CD4-positive, alpha-beta memory T cell (primary cell): ENCODE results near the gene CA5A. TPM values are rescaled to one million over a fixed set of nuclear protein-coding genes. Genes with fewer than 3 reads are reported as not detected.

Experiments
- CTCF ChIA-PET: fragments of 350-600 bp; sonication (Branson Sonifier 250); formaldehyde crosslinking; loops from one replicate; lab custom pipeline; 2021; ENCODE audit warnings: inconsistent platforms; ENCODE audit not compliant: partially characterized antibody; lab: Charles Lee
- POLR2A ChIA-PET: fragments of 350-600 bp; sonication (Branson Sonifier 250); formaldehyde crosslinking; loops from one replicate; lab custom pipeline; 2021; ENCODE audit not compliant: partially characterized antibody; lab: Charles Lee
- DNase-seq, 5 donors: peaks; one replicate each; pipeline versions ENCODE4 v3.0.0 to v3.0.0-alpha.2; 2020 to 2022; ENCODE audit warnings: mixed read lengths in 1 of 5
- H3K27ac ChIP-seq: one replicate; pipeline ENCODE4 v1.7.0; 2013; ENCODE audit warnings: low read depth, low read length
- H3K27me3 ChIP-seq: 2 replicates; pipeline ENCODE4 v1.7.0; 2013; ENCODE audit warnings: mild to moderate bottlenecking, low read length, moderate library complexity; ENCODE audit not compliant: insufficient read depth
- H3K36me3 ChIP-seq: 2 replicates; pipeline ENCODE4 v1.7.0; 2013; ENCODE audit warnings: mild to moderate bottlenecking, low read length, moderate library complexity; ENCODE audit not compliant: insufficient read depth
- H3K4me1 ChIP-seq: 2 replicates; pipeline ENCODE4 v1.7.0; 2013; ENCODE audit warnings: mild to moderate bottlenecking, low read length, moderate library complexity; ENCODE audit not compliant: insufficient read depth
- H3K4me3 ChIP-seq, 2 donors: one replicate each; pipeline ENCODE4 v1.7.0; 2013; ENCODE audit warnings: low read length in 2 of 2, mild to moderate bottlenecking in 1 of 2
- H3K9me3 ChIP-seq, 2 donors: one replicate each; pipeline ENCODE4 v1.7.0; 2013; ENCODE audit warnings: low read length in 2 of 2, control low read depth in 1 of 2; ENCODE audit not compliant: control insufficient read depth in 1 of 2
- H3K27ac Mint-ChIP-seq, 7 donors: one replicate each; pipeline ENCODE4 v1.8.0; 2020 to 2021; ENCODE audit warnings: mixed read lengths in 7 of 7, mild to moderate bottlenecking in 6 of 7, inconsistent platforms in 3 of 7, moderate library complexity in 3 of 7
- H3K27me3 Mint-ChIP-seq, 2 donors: one replicate each; pipeline ENCODE4 v1.8.0; 2020 to 2021; ENCODE audit warnings: mixed read lengths in 2 of 2
- H3K36me3 Mint-ChIP-seq, 2 donors: one replicate each; pipeline ENCODE4 v1.8.0; 2020 to 2021; ENCODE audit warnings: mixed read lengths in 2 of 2, inconsistent platforms in 1 of 2, mild to moderate bottlenecking in 1 of 2
- H3K4me1 Mint-ChIP-seq, 4 donors: one replicate each; pipeline ENCODE4 v1.8.0; 2020 to 2021; ENCODE audit warnings: mixed read lengths in 4 of 4, mild to moderate bottlenecking in 1 of 4
- H3K4me3 Mint-ChIP-seq, 8 donors: one replicate each; pipeline ENCODE4 v1.8.0; 2020 to 2021; ENCODE audit warnings: mixed read lengths in 8 of 8, mild to moderate bottlenecking in 7 of 8, moderate library complexity in 6 of 8, inconsistent platforms in 3 of 8
- H3K9me3 Mint-ChIP-seq, 8 donors: one replicate each; pipeline ENCODE4 v1.8.0; 2020 to 2021; ENCODE audit warnings: mixed read lengths in 8 of 8, mild to moderate bottlenecking in 5 of 8, inconsistent platforms in 3 of 8, moderate library complexity in 1 of 8
- intact Hi-C: fragments of 100-400 bp; cut with micrococcal nuclease; formaldehyde crosslinking; loops from one replicate; pipeline ENCODE4 v1.15.1; 2023
- polyA plus RNA-seq, 2 donors: library from polyadenylated mRNA; unstranded; fragments of 300-500 nt; fragmentation: Illumina TruSeq; gene quantifications; one replicate each; pipeline ENCODE4 v1.2.3, GENCODE V29; 2021
- total RNA-seq, 2 experiments: library from RNA; stranded (reverse); gene quantifications; one replicate each; pipeline ENCODE4 v1.2.3, GENCODE V29; 2021

The CA5A gene
- total and polyA plus RNA-seq, 4 experiments from 2014 or later: not detected

- Mint-ChIP-seq H3K27me3 (no peaks in the 10 kb centered on the region), H3K4me3 (no peak overlapping the region), H3K4me1 (peaks cover 0 to 30% (median 0%) of the 10 kb centered on the region in 4 donors), H3K9me3 (peaks cover 0 to 3% (median 0%) of the 10 kb centered on the region in 8 donors), H3K36me3 (peaks cover 5 to 34% of the 10 kb centered on the region in 2 donors), H3K27ac (no peak overlapping the region)
- peaks cover 10% of the 10 kb centered on the region for H3K4me1 ChIP-seq
- H3K27me3 ChIP-seq: no peaks in the 10 kb centered on the region
- POLR2A ChIA-PET: no interaction called here
- H3K36me3 ChIP-seq: peaks cover 34% of the 10 kb centered on the region
- intact Hi-C loops: no loop called here
- H3K27ac ChIP-seq: no peak overlapping the region
- no peak overlapping the region for H3K4me3 ChIP-seq
- CTCF ChIA-PET: interaction anchor here (1.3 to 6.3 kb wide), 2 partner anchors 11 to 33 kb away, joined by 5 to 34 read pairs; no protein-coding TSS in a partner anchor
- no peak for DNase-seq
- H3K9me3 ChIP-seq: no peaks in the 10 kb centered on the region
Observed at GRCh38 chr16:87838643-87839541, 97.4 kb downstream of the CA5A start.

Other genes with a start within 250 kb of the CA5A start
- gene KLHDC4, start 170.5 kb downstream of the CA5A start, total RNA-seq: 10 to 100 TPM; 82.4 to 90.0 TPM
- gene KLHDC4, start 170.5 kb downstream of the CA5A start, polyA plus RNA-seq: 10 to 100 TPM; 16.3 to 18.0 TPM
- gene SLC7A5, start 67.0 kb downstream of the CA5A start, total RNA-seq: 10 to 100 TPM; 12.0 to 13.5 TPM
- gene SLC7A5, start 67.0 kb downstream of the CA5A start, polyA plus RNA-seq: 1 to 10 TPM; 3.5 to 6.4 TPM
- gene BANP, start 14.9 kb upstream of the CA5A start, total RNA-seq: 10 to 100 TPM; 61.8 to 72.7 TPM
- 10 to 100 TPM; 10.7 to 26.4 TPM for gene BANP, start 14.9 kb upstream of the CA5A start, polyA plus RNA-seq